Osteocyte (in vitro differentiated cells): Measurements from ENCODE around the gene CCDC136. TPM values are rescaled to one million over a fixed set of nuclear protein-coding genes. Genes with fewer than 3 reads are reported as not detected.

ENCODE experiments used
- DNase-seq: peaks from one replicate; pipeline ENCODE4 v3.0.0; 2021; ENCODE audit warnings: mixed read lengths; ENCODE audit not compliant: unreplicated experiment; ENCODE audit errors: extremely low spot score
- H3K27ac Mint-ChIP-seq: one replicate; pipeline ENCODE4 v1.8.0; 2021; ENCODE audit warnings: mild to moderate bottlenecking, mixed read lengths; ENCODE audit not compliant: unreplicated experiment
- H3K27me3 Mint-ChIP-seq: one replicate; pipeline ENCODE4 v1.8.0; 2021; ENCODE audit warnings: mixed read lengths; ENCODE audit not compliant: unreplicated experiment
- H3K36me3 Mint-ChIP-seq: one replicate; pipeline ENCODE4 v1.8.0; 2021; ENCODE audit warnings: mixed read lengths; ENCODE audit not compliant: unreplicated experiment
- H3K4me1 Mint-ChIP-seq: one replicate; pipeline ENCODE4 v1.8.0; 2021; ENCODE audit warnings: mixed read lengths; ENCODE audit not compliant: unreplicated experiment
- H3K4me3 Mint-ChIP-seq: one replicate; pipeline ENCODE4 v1.8.0; 2021; ENCODE audit warnings: mild to moderate bottlenecking, moderate library complexity, mixed read lengths; ENCODE audit not compliant: unreplicated experiment
- H3K9me3 Mint-ChIP-seq: one replicate; pipeline ENCODE4 v1.8.0; 2021; ENCODE audit warnings: mixed read lengths; ENCODE audit not compliant: unreplicated experiment
- CTCF ChIP-seq: fragments of 200-600 bp; sonication (generic); IDR thresholded peaks from 2 replicates; pipeline ENCODE4 v1.5.0; 2021; ENCODE audit warnings: antibody characterized with exemption, mild to moderate bottlenecking, moderate library complexity
- total RNA-seq: library from RNA; stranded (reverse); gene quantifications from 2 replicates; pipeline ENCODE4 v1.2.1, GENCODE V29; 2021

CCDC136 gene
- total RNA-seq, 1 donor from 2014 or later, result 13.3 TPM

- no peaks in the 10 kb centered on the region for H3K9me3 Mint-ChIP-seq
- H3K27ac Mint-ChIP-seq, result no peak overlapping the region
- DNase-seq, result no peak
- no peak for TF ChIP-seq CTCF
- peaks cover 25% of the 10 kb centered on the region for H3K4me1 Mint-ChIP-seq
- H3K4me3 Mint-ChIP-seq, result no peak overlapping the region
- peaks cover 22% of the 10 kb centered on the region for H3K36me3 Mint-ChIP-seq
- peaks cover 5% of the 10 kb centered on the region for H3K27me3 Mint-ChIP-seq
Measured at GRCh38 chr7:128867842-128868623, 76.3 kb downstream of the CCDC136 start.

GRCh38 chr7:128868624-128869137, 76.9 kb downstream of the CCDC136 start:
- H3K27me3 Mint-ChIP-seq, result peaks cover 5% of the 10 kb centered on the region
- H3K4me3 Mint-ChIP-seq, result peak overlapping the region; percentile 22
- TF ChIP-seq CTCF, result no peak
- DNase-seq, result no peak
- H3K27ac Mint-ChIP-seq, result no peak overlapping the region
- no peaks in the 10 kb centered on the region for H3K9me3 Mint-ChIP-seq
- H3K36me3 Mint-ChIP-seq, result peaks cover 22% of the 10 kb centered on the region
- peaks cover 22% of the 10 kb centered on the region for H3K4me1 Mint-ChIP-seq

GRCh38 chr7:128869138-128869943, 77.6 kb downstream of the CCDC136 start:
- H3K4me3 Mint-ChIP-seq, result peak overlapping the region; percentile 54
- DNase-seq, result no peak
- peaks cover 5% of the 10 kb centered on the region for H3K27me3 Mint-ChIP-seq
- H3K36me3 Mint-ChIP-seq, result peaks cover 22% of the 10 kb centered on the region
- peak; percentile 18 for TF ChIP-seq CTCF
- H3K4me1 Mint-ChIP-seq, result peaks cover 18% of the 10 kb centered on the region
- no peak overlapping the region for H3K27ac Mint-ChIP-seq
- no peaks in the 10 kb centered on the region for H3K9me3 Mint-ChIP-seq

GRCh38 chr7:128869944-128870285, 78.1 kb downstream of the CCDC136 start:
- H3K4me1 Mint-ChIP-seq, result peaks cover 14% of the 10 kb centered on the region
- H3K9me3 Mint-ChIP-seq, result no peaks in the 10 kb centered on the region
- peaks cover 5% of the 10 kb centered on the region for H3K27me3 Mint-ChIP-seq
- H3K27ac Mint-ChIP-seq, result no peak overlapping the region
- TF ChIP-seq CTCF, result no peak
- DNase-seq, result no peak
- H3K4me3 Mint-ChIP-seq, result peak overlapping the region; percentile 60
- H3K36me3 Mint-ChIP-seq, result peaks cover 18% of the 10 kb centered on the region

GRCh38 chr7:128871050-128871449, 79.3 kb downstream of the CCDC136 start:
- DNase-seq, result no peak
- Mint-ChIP-seq H3K27ac (no peak overlapping the region), H3K4me1 (peaks cover 12% of the 10 kb centered on the region), H3K27me3 (peaks cover 5% of the 10 kb centered on the region), H3K4me3 (peak overlapping the region; percentile 51), H3K9me3 (no peaks in the 10 kb centered on the region), H3K36me3 (peaks cover 9% of the 10 kb centered on the region)
- TF ChIP-seq CTCF, result no peak
